ENCODE data around the gene LRRC3C.
"Not testable (repeated sequence)": the region's sequence is repeated elsewhere in the genome, so short reads cannot be mapped to it uniquely, and the experiment has no call there.

Gene LRRC3C

GRCh38 chr17:39924691-39925055, 2.9 kb upstream of the LRRC3C start:
- DNase-seq: no peak

- no peak for DNase-seq
These were observed 2.0 kb upstream of the LRRC3C start for GRCh38 chr17:39925282-39926134.

GRCh38 chr17:39926135-39926587, 1.4 kb upstream of the LRRC3C start:
- no peak for DNase-seq

DNA sequence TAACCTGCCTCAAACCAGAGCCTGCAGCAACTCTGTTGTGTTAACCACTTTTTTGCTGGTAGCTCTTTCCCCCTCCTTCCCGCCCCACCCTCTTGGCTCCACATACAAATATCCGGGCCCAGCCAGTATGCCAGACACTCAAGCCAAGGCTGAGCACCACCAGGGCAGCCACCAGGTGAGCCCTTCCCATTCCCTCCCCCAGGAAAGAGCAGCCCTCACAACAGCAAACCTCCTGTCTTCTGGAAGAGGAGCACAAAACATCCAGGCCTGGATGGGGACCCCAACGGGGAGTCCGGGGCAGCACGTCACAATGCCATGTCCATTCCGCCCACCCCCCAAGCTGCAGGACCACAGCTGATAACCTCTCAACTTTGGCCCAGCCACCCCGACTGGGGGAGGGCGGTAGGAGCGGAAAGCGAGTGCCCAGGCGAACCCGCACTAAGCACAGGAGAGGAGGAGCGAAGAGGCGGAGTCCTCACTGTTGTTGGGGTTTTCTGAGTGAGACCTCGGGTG, 888 bp upstream of the LRRC3C start:
- no peak for DNase-seq

- peak in 8 of 14 donors; percentile 28 to 79 (median 62) for DNase-seq
These were observed 661 bp downstream of the LRRC3C start for GRCh38 chr17:39927929-39928857.

GRCh38 chr17:39928858-39929645, 1.5 kb downstream of the LRRC3C start:
- DNase-seq: no peak

DNA sequence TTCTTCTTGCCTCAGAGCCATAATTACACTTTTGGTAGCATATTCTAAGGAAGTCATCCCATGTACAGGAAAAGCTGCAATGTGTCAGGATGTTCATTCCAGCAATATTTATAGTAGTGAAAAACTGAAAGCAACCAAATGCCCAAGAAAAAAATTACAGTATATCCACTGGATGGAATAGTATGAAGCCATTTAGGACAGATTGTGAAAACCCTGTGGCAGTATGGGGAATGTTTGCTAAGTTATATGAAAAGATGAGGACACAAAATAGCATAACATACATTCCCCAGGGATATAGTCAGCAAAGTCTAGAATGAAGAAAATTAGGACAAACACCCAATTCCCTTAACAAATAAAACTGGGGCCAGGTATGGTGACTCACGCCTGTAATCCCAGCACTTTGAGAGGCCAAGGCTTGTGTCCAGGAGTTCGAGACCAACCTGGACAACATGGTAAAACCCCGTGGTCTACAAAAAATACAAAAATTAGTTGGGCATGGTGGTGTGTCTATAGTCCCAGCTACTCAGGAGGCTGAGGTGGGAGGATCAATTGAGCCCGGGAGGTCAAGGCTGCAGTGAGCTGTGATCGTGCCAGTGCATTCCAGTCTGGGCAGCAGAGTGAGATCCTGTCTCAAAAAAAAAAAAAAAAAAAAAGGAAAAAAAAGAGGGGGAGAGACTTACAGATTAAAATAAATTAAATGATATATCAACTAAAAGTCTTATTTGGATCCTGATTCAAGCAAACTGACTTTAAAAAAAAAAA, 2.3 kb downstream of the LRRC3C start:
- DNase-seq: no peak

DNA sequence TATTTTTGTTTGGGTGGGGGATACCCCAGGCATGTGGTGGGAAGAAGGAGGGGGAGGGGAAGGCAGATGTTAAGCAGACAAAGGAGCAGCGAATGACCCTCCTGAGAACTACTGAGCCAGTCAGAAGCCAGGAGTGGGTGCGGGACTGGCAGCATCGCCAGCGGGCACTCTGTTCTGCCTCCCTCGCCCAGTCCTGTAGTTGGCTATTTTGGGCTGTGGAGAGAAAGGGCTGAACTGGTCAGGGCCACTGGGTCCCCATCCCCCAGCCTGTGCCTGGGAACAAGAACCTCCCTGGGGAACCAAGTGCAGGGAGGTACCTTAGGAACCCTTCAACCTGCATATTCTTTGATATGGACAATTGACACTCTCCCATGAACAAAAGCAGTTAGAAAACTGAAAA, 6.4 kb downstream of the LRRC3C start:
- DNase-seq: no peak

- no peak for DNase-seq
These were observed 6.8 kb downstream of the LRRC3C start for GRCh38 chr17:39934324-39934723.

- DNase-seq: no peak
These were observed 8.4 kb downstream of the LRRC3C start for GRCh38 chr17:39935909-39936308.

- no peak for DNase-seq
These were observed 9.9 kb downstream of the LRRC3C start for GRCh38 chr17:39937447-39937846.

DNA sequence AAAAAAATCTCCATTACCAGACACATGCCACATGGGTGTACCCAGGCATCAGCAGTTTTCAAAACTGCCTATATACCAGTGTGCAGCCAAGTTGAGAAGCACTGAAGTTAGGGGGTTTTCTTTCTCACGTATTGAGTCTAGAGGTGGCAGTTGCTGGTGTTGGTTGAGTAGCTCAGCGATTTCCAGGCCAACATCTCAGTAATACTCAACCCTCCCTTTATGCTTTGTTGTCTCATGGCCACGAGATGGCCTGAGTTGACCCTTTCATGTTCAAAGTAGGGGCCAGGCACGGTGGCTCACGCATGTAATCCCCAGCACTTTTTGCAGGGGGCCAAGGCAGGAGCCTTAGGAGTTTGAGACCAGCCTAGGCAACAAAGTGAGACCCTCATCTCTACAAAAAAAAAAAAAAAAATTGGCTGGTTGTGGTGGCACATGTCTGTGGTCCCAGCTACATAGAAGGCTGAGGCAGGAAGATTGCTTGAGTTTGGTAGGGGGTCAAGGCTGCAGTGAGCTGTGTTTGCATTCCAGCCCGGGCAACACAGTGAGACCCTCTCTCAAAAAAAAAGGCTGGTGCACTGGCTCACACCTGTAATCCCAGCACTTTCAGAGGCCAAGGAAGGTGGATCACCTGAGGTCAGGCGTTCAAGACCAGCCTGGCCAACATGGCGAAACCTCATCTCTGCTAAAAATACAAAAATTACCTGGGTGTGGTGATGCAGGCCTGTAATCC, 10.8 kb downstream of the LRRC3C start:
- no peak for DNase-seq

DNA sequence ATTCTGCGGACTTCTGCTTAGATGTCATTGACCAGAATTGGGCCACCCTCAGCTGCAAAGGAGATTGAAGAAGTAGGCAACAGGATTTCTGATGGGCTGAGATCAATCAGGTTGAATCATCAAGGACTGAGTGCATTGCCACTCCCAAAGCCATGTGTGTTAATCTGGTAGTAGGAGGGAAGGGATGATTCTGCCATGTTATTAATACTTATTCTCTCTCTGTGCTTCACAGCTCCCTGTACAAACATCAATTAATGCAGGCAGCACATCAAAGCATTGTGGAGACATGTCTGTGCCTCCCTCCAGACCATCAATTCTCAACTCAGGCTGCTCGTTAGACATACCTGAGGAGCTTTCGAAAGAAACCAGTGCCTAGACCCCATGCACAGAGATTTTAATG, 11.6 kb downstream of the LRRC3C start:
- DNase-seq: no peak

DNA sequence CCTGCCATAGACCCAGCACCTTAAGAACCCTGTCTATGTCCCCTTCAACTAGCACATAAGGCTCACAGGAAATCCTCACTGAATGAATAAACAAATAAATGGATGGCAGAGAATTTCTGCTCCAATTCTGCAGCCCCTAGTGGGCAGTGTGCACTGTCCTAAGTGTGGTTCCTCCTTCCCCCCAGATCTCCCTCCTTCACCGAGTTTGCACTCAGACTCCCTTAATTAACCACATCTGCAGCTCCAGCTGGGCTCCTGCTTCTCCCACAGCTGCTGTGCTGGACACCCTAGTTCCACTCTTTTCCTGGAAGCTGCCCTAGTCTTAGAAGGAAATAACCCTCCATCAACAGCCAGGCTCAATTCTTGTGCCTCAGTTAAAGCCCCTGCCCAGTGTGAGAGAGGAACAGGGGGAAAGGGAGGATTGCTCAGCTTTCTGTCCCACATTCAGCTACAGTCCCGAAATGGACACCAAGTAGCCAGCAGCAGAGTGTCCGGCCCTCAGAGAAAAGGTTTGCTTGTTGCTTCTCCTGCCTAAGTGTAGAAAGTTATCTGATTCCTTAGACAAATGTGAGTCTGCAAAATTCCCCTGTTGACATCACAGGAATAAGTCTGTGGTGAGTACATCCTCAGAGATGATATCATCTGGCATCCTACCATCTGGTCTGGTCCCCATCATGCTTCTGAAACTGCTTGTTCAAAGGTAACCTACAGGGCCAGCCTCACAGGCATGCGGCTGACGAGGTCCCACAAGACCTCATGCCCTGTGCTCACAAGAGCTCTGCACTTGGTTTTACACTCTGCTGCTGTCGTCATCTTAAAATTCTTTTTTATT, 12.3 kb downstream of the LRRC3C start:
- DNase-seq: peak in 1 of 14 donors; percentile 4

DNA sequence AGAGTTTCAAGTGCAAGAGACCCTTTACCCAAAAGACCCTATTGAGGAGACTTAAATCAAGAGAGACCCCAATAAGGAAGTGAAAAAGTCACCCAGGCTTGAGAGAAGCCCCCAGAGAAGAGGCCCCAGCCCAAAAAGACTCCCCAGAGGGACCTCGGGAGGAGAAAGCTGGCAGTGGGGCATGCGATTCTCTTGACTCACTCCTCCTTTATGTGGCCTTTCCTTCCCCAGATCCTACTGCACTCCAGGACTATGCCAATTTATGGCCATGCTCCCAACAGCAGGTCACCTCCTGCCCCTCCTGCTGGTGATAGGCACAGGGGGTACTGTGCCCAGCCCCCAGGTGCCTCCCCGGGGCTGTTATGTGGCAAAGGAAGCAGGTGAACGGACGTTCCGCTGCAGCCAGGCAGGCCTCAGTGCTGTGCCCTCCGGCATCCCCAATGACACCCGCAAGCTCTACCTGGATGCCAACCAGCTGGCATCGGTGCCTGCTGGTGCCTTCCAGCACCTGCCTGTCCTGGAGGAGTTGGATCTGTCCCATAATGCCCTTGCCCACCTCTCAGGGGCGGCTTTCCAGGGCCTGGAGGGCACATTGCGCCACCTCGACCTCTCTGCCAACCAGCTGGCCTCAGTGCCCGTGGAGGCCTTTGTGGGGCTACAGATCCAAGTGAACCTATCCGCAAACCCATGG, 16.3 kb downstream of the LRRC3C start:
- DNase-seq: peak in 1 of 14 donors; percentile 9

DNA sequence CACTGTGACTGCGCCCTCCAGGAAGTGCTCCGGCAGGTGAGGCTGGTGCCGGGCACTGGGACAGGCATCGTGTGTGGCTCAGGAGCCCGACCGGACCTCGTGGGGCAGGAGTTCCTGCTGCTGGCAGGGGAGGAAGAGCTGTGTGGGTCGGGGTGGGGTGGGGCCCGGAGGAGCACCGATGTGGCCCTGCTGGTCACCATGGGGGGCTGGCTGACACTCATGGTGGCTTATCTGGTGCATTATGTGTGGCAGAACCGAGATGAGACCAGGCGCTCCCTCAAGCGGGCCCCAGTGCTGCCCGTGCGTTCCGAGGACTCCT, 16.8 kb downstream of the LRRC3C start:
- DNase-seq: no peak

GRCh38 chr17:39946551-39947330, 19.2 kb downstream of the LRRC3C start:
- no peak for DNase-seq

- DNase-seq: not testable (repeated sequence)
These were observed 20.9 kb downstream of the LRRC3C start for GRCh38 chr17:39948489-39948828.

- DNase-seq: no peak
These were observed 21.5 kb downstream of the LRRC3C start for GRCh38 chr17:39949028-39949427.
